Activated CD4-positive, alpha-beta T cell treated with anti-CD3 and anti-CD28 coated beads for 24 hours (primary cell): ENCODE measurements around the gene ZBED3.

Source experiments
- DNase-seq, 2 donors: peaks; one replicate each; pipeline ENCODE4 v3.0.0-alpha.2; 2020; ENCODE audit warnings: low read depth in 2 of 2

The ZBED3 gene

DNA sequence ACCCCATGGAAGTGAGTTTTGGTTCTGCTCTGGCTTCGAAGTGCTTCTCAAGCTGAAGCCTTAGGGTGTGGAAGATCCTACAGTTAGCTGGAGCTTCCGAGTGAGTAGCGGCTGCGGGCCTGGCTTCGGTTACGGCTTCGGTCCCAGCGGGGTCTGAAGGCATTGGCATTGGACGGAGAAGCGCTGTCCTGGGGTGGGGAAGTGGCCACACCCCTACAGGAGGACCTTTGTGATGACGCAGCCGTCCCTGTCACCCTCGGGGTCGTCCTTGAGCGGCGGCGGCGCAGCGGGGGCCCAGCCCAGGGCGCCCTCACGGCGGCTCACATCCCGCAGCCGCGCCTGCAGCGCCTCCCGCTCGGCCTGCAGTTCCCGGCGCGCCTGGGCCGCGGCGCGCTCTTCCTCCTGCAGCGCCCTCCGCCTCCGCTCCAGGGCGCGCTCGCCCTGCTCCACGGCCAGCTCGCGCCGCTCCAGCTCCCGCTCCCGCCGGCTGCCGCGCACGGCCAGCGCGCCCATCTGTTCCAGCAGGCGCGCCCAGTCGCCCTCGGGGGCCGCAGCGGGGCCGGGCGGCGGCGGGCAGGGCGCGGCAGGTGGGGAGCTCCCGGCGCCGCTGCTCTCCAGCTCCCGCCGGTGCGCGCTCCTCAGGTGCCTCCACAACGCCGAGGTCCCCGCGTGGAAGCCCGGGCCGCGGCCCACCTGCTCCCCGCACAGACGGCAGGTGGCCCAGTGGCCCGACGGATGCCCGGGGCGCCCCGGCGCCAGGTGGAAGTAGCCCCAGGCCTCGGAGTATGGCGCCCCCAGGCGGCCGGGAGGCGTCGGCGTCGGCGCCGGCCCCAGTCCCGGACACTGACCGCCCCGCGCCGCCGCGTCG lies 9.9 kb downstream of the ZBED3 start:
- DNase-seq = peak; percentile 33 to 54

GRCh38 chr5:77074745-77075144 lies 12.3 kb downstream of the ZBED3 start:
- no peak for DNase-seq

DNA sequence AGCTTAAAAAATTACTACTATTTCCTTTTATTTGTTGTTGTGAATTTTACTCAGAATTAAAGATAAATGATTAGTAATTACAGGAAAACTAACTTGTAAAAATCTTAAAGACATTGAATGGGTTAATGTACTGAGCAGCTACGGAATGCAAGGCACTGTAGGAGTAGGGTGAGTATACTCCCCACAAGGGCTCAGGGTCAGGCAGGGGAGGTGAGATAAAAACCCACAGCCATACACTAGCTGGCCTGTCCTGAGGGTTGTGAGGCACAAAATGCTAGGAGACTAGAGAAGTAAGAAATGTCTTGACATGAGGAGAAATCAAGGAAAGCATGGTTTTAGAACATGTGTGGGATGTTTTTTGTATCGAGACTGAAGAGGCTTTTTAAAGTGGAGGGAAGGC lies 13.4 kb downstream of the ZBED3 start:
- no peak for DNase-seq

- no peak for DNase-seq
Measured at GRCh38 chr5:77066823-77067442, 20.2 kb downstream of the ZBED3 start.

DNA sequence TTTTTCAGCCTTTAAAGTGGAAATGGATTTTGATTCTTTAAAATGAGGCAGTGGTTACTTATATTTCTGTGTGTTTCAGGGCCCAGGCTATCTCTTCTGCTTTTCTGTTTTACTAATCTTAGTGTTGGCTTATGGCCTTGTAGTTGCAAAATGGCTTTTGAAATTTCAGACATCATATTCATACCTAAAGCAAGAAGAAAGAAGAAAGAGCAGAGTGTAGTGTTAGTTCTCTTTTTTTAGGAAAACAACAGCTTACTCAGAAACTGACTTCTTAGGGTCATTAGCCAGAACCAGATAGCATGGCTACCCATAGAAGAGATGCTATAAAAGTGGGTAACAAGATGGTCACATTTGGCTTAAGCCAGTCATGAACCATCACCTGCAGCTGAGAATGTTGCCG lies 20.9 kb downstream of the ZBED3 start:
- DNase-seq = no peak

DNA sequence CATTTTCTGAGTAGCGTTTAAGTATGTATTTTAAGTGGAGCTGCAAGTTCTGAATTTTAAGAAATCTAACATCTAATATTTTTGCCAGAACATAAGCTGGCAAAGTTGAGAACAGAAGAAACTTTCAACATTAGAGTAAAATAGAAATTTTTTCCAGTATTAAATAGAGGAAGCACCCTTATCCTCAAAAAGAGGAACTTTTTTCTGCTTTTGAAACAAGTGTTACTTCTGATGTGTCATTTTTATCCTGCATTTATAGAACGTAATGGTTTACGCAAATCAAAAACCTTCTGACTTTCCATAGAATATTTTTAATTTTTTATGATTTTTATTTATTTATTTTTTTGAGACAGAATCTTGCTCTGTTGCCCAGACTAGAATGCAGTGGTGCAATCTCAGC lies 21.8 kb downstream of the ZBED3 start:
- DNase-seq = no peak

DNA sequence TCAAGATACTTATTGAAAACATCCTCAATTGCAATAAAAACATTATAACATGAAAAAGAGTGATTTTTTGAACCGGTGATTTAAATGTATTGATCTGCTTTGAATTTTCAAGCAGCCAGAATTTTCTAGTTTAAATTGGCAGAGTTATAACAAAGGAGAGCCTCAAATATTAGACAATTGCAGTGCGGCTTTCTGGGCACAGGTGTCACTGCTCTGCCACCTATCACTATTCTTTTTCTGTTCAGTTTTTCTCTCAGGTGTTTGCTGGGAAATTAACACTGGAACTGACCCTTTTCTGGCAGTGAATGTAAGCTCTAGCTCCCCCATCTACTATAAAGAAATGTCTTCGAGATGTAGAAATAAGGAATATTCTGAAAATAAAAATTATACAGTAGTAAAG lies 23.0 kb downstream of the ZBED3 start:
- DNase-seq = no peak

- no peak for DNase-seq
Measured at GRCh38 chr5:77046416-77047073, 40.5 kb downstream of the ZBED3 start.

DNA sequence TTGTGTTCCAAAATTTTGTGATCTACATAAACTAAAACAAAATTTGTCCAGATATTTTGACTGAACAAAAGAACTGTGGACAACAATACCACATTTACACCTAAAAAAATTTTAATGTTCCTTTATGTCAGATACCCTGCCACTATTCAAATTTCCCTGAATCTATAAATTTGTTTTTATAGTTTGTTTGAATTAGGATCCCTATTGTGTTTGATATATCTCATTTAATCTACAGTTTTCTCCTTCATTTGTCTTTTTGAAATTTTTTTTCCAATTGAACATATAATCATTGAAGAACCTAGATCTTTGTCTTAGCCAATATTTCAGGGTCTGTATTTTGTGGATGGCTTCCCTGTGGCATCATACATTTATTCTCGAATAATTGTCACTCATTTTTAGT lies 51.1 kb downstream of the ZBED3 start:
- no peak for DNase-seq

DNA sequence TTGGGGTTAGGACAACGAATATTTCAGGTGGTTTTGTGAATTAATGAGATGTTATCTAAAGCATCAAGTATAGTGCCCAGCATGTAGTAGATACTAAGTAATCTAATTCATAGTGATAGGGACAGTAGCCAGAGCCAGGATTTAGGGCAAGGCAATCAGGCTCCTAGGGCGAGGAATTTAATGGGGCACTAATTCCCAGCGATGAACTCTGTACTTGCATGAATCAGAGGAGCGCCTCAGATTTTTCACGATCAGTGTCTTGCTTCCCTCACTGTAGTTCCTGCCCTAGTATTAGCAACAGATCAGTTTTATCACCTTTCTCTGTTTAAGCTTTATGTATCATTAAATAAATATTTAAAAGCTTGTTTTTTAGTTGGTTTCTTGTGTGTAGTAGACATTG lies 53.7 kb downstream of the ZBED3 start:
- no peak for DNase-seq

- DNase-seq = no peak
Measured at GRCh38 chr5:77032635-77033034, 54.5 kb downstream of the ZBED3 start.

- DNase-seq = no peak
Measured at GRCh38 chr5:77031891-77032290, 55.2 kb downstream of the ZBED3 start.

- DNase-seq = peak; percentile 85 to 86
Measured at GRCh38 chr5:77030097-77031071, 56.7 kb downstream of the ZBED3 start, which contains the start of gene AGGF1. TSS of gene AGGF1 (plus strand) at chr5:77030404. CDS start at chr5:77030767, 363 bp downstream.

GRCh38 chr5:77029376-77029885 lies 57.7 kb downstream of the ZBED3 start:
- DNase-seq = no peak

- DNase-seq = no peak
Measured at GRCh38 chr5:77028631-77029375, 58.3 kb downstream of the ZBED3 start.

GRCh38 chr5:77024490-77024889 lies 62.6 kb downstream of the ZBED3 start:
- DNase-seq = no peak

DNA sequence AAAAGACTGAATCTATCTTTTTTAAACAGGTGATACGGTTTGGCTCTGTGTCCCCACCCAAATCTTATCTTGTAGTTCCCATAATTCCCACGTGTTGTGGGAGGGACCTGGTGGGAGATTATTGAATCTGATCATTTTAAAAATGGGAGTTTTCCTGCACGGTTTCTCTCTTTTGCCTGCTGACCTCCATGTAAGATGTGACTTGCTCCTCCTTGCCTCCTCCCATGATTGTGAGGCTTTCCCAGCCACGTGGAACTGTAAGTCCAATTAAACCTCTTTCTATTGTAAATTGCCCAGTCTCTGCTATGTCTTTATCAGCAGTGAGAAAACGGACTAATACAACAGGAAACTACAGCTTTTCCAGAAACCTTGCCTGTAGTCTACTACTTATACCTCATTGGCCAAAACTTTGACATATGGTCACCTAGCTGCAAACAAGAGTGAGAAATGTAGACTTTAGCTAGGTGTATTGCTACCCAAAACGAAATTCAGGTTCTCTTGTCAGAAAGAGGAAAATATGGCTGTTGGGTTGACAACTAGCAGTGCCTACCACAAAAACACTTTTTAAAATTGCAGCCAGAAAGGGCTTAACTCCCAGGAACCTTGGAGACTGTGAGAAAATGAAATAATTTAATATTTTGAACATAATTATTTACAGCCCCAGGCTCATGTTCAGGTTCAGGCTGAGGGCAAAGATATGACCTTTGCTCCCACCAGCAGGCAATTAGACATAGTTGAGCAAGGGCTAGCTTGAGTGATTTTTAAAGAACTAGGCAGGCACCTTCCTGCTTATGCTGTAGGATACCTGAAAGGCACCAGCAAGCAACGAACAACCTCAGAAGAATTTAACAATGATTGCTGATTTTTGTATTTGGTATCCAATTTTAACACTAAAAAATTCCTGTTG lies 64.3 kb downstream of the ZBED3 start:
- DNase-seq = no peak
